ENCODE results near the gene CHEK2. TPM values are rescaled to one million over a fixed set of nuclear protein-coding genes. Genes with fewer than 3 reads are reported as not detected.
"Not testable (repeated sequence)": the region's sequence is repeated elsewhere in the genome, so short reads cannot be mapped to it uniquely, and the experiment has no call there.

The CHEK2 gene
- total RNA-seq, 2 experiments from 2014 or later, result 50.8 to 57.6 TPM

- Mint-ChIP-seq H3K9me3 (peaks cover 4% of the 10 kb centered on the region), H3K4me3 (no peak overlapping the region), H3K36me3 (ENCODE audit: low read depth) (peaks cover 6% of the 10 kb centered on the region), H3K4me1 (peaks cover 9% of the 10 kb centered on the region), H3K27me3 (peaks cover 2% of the 10 kb centered on the region), H3K27ac (no peak overlapping the region)
- no peak for DNase-seq
- CTCF ChIA-PET, result interaction anchor here (1.0 to 1.2 kb wide), 2 partner anchors 11 to 27 kb away, joined by 3 read pairs; partner anchors contain the start of genes CHEK2 and HSCB
- POLR2A ChIA-PET, result no interaction called here
These were observed 27.2 kb upstream of the CHEK2 start for GRCh38 chr22:28768701-28769393.

GRCh38 chr22:28766628-28767027 lies 25.0 kb upstream of the CHEK2 start:
- DNase-seq, result no peak
- Mint-ChIP-seq H3K27ac (no peak overlapping the region), H3K36me3 (ENCODE audit: low read depth) (no peaks in the 10 kb centered on the region), H3K9me3 (peaks cover 4% of the 10 kb centered on the region), H3K4me1 (no peaks in the 10 kb centered on the region), H3K4me3 (no peak overlapping the region), H3K27me3 (peaks cover 2% of the 10 kb centered on the region)
- ChIA-PET CTCF (interaction anchor here (0.7 to 1.0 kb wide), 2 partner anchors 17 to 1655 kb away, joined by 3 to 5 read pairs; no protein-coding TSS in a partner anchor), POLR2A (no interaction called here)

- H3K4me3 Mint-ChIP-seq; H3K9me3 Mint-ChIP-seq; H3K36me3 Mint-ChIP-seq (ENCODE audit: low read depth); H3K4me1 Mint-ChIP-seq; DNase-seq; H3K27me3 Mint-ChIP-seq; H3K27ac Mint-ChIP-seq; POLR2A ChIA-PET: not testable (repeated sequence)
- CTCF ChIA-PET, result interaction anchor here (0.8 to 1.5 kb wide), 3 partner anchors 8 to 13 kb away, joined by 3 to 4 read pairs (median 3); partner anchors contain the start of gene CCDC117
These were observed 20.4 kb upstream of the CHEK2 start for GRCh38 chr22:28762000-28762399.

GRCh38 chr22:28761449-28761755 lies 19.8 kb upstream of the CHEK2 start:
- peaks cover 4% of the 10 kb centered on the region for H3K4me1 Mint-ChIP-seq
- DNase-seq, result no peak
- ChIA-PET CTCF (interaction anchor here (0.8 to 1.4 kb wide), 2 partner anchors 11 to 14 kb away, joined by 3 to 4 read pairs; partner anchors contain the start of gene CCDC117), POLR2A (no interaction called here)
- H3K4me3 Mint-ChIP-seq, result no peak overlapping the region
- H3K27ac Mint-ChIP-seq, result no peak overlapping the region
- H3K27me3 Mint-ChIP-seq, result peaks cover 2% of the 10 kb centered on the region
- no peaks in the 10 kb centered on the region for H3K9me3 Mint-ChIP-seq
- no peaks in the 10 kb centered on the region for H3K36me3 Mint-ChIP-seq (ENCODE audit: low read depth)

- Mint-ChIP-seq H3K36me3 (ENCODE audit: low read depth) (no peaks in the 10 kb centered on the region), H3K9me3 (no peaks in the 10 kb centered on the region), H3K27me3 (peaks cover 2% of the 10 kb centered on the region), H3K27ac (no peak overlapping the region), H3K4me1 (peaks cover 4% of the 10 kb centered on the region), H3K4me3 (no peak overlapping the region)
- CTCF ChIA-PET, result interaction anchor here (0.6 to 0.7 kb wide), 3 partner anchors 33 to 138 kb away, joined by 3 read pairs; no protein-coding TSS in a partner anchor
- DNase-seq, result no peak
- POLR2A ChIA-PET, result no interaction called here
These were observed 18.4 kb upstream of the CHEK2 start for GRCh38 chr22:28759861-28760560.

DNA sequence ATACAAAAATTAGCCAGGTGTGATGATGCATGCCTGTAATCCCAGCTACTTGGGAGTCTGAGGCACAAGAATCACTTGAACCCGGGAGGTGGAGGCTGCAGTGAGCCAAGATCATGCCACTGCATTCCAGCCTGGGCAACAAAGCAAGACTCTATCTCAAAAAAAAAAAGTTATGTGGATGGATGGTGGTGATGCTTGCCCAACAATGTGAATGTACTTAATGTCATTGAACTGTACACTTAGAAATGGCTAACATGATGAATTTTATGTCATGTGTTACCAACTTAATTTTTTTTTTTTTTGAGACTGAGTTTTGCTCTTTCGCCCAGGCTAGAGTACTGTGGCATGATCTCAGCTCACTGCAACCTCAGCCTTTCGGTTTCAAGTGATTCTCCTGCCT lies 12.9 kb upstream of the CHEK2 start:
- H3K27me3 Mint-ChIP-seq; H3K4me1 Mint-ChIP-seq; H3K36me3 Mint-ChIP-seq (ENCODE audit: low read depth); H3K4me3 Mint-ChIP-seq; H3K9me3 Mint-ChIP-seq; H3K27ac Mint-ChIP-seq; POLR2A ChIA-PET; DNase-seq: not testable (repeated sequence)
- CTCF ChIA-PET, result interaction anchor here (1.2 kb wide), 1 partner anchor 8 kb away, joined by 3 read pairs; no protein-coding TSS in a partner anchor

DNA sequence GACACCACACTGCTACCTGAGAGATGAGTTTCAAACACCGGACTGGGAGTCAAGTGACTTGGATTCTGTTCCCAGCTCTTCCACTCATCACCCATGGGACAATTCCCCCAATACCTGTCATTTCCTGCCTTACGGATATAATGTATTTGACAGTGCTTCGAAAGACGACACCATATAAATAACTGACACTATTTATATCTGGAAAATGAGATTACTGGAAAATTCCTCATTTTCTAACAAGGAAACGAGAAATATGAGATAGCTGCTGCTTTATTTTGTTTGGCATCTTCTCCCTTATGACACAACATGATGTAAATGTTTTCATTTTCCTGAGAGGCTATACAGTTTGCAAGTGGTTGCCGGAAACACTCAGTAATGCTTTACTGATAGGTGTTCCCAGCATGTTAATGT lies 8.9 kb upstream of the CHEK2 start:
- Mint-ChIP-seq H3K4me1 (peaks cover 14% of the 10 kb centered on the region), H3K27ac (no peak overlapping the region), H3K27me3 (no peaks in the 10 kb centered on the region), H3K9me3 (no peaks in the 10 kb centered on the region), H3K4me3 (no peak overlapping the region), H3K36me3 (ENCODE audit: low read depth) (peaks cover 24% of the 10 kb centered on the region)
- CTCF ChIA-PET, result interaction anchor here (0.6 to 0.7 kb wide), 2 partner anchors 244 to 794 kb away, joined by 3 to 4 read pairs; no protein-coding TSS in a partner anchor
- POLR2A ChIA-PET, result no interaction called here
- DNase-seq, result no peak

GRCh38 chr22:28743852-28744251 lies 2.2 kb upstream of the CHEK2 start:
- CTCF ChIA-PET, result interaction anchor here (0.6 kb wide), 2 partner anchors 8 to 19 kb away, joined by 3 read pairs; no protein-coding TSS in a partner anchor
- H3K36me3 Mint-ChIP-seq (ENCODE audit: low read depth), result peaks cover 23% of the 10 kb centered on the region
- H3K9me3 Mint-ChIP-seq, result no peaks in the 10 kb centered on the region

GRCh38 chr22:28742562-28742962 lies 942 bp upstream of the CHEK2 start:
- Mint-ChIP-seq H3K4me1 (peaks cover 51% of the 10 kb centered on the region), H3K27ac (peak overlapping the region; percentile 93), H3K9me3 (no peaks in the 10 kb centered on the region), H3K36me3 (ENCODE audit: low read depth) (peaks cover 20% of the 10 kb centered on the region), H3K27me3 (no peaks in the 10 kb centered on the region), H3K4me3 (peak overlapping the region; percentile 81)
- no peak for DNase-seq
- ChIA-PET CTCF (interaction anchor here (1.8 kb wide), 1 partner anchor 60 kb away, joined by 4 read pairs; no protein-coding TSS in a partner anchor), POLR2A (no interaction called here)

More at GRCh38 chr22:28743852-28744251, 2.2 kb upstream of the CHEK2 start:
- Mint-ChIP-seq H3K4me1 (peaks cover 46% of the 10 kb centered on the region), H3K27ac (no peak overlapping the region), H3K27me3 (no peaks in the 10 kb centered on the region), H3K4me3 (peak overlapping the region; percentile 81)
- POLR2A ChIA-PET, result no interaction called here
- no peak for DNase-seq

- no peak for DNase-seq
- Mint-ChIP-seq H3K27me3 (no peaks in the 10 kb centered on the region), H3K4me1 (peaks cover 57% of the 10 kb centered on the region), H3K4me3 (peak overlapping the region; percentile 81), H3K9me3 (no peaks in the 10 kb centered on the region), H3K36me3 (ENCODE audit: low read depth) (peaks cover 18% of the 10 kb centered on the region), H3K27ac (peak overlapping the region; percentile 93)
- POLR2A ChIA-PET, result interaction anchor here (1.0 kb wide), 1 partner anchor 59 kb away, joined by 5 read pairs; no protein-coding TSS in a partner anchor
- CTCF ChIA-PET, result interaction anchor here (0.7 to 1.8 kb wide), 2 partner anchors 28 to 62 kb away, joined by 3 to 4 read pairs; no protein-coding TSS in a partner anchor
These were observed 328 bp downstream of the CHEK2 start for GRCh38 chr22:28741200-28741784.

DNA sequence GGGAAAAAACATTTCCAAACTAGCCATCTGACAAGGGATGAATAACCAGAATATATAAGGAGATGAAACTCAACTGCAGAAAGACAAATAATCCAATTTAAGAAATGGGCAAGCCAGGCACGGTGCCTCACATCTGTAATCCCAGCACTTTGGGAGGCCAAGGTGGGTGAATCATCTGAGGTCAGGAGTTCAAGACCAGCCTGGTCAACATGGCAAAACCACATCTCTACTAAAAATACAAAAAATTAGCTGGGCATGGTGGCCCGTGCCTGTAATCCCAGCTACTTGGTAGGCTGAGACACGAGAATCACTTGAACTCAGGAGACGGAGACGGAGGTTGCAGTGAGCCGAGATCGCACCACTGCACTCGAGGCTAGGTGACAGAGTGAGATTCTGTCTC lies 2.7 kb downstream of the CHEK2 start:
- H3K27ac Mint-ChIP-seq, H3K4me3 Mint-ChIP-seq, POLR2A ChIA-PET, DNase-seq, H3K27me3 Mint-ChIP-seq, H3K9me3 Mint-ChIP-seq: not testable (repeated sequence)
- Mint-ChIP-seq H3K4me1 (peaks cover 54% of the 10 kb centered on the region), H3K36me3 (ENCODE audit: low read depth) (peaks cover 17% of the 10 kb centered on the region)
- CTCF ChIA-PET, result interaction anchor here (0.8 to 1.0 kb wide), 2 partner anchors 9 to 11 kb away, joined by 3 read pairs; no protein-coding TSS in a partner anchor

- no peaks in the 10 kb centered on the region for H3K27me3 Mint-ChIP-seq
- H3K36me3 Mint-ChIP-seq (ENCODE audit: low read depth), result peaks cover 26% of the 10 kb centered on the region
- no peaks in the 10 kb centered on the region for H3K9me3 Mint-ChIP-seq
- no peak for DNase-seq
- ChIA-PET POLR2A (no interaction called here), CTCF (interaction anchor here (0.5 kb wide), 1 partner anchor 61 kb away, joined by 3 read pairs; no protein-coding TSS in a partner anchor)
- H3K4me1 Mint-ChIP-seq, result peaks cover 42% of the 10 kb centered on the region
- no peak overlapping the region for H3K4me3 Mint-ChIP-seq
- H3K27ac Mint-ChIP-seq, result no peak overlapping the region
These were observed 3.9 kb downstream of the CHEK2 start for GRCh38 chr22:28737701-28738100.
